Stimulated activated CD4-positive, alpha-beta T cell treated with anti-CD3 and anti-CD28 coated beads, Interleukin-1b, Interleukin-23, amount 100 ng/mL, for 24 hours (primary cell): Measurements from ENCODE around the gene IGFBP2.

Experiments
- DNase-seq, 4 experiments: peaks; one replicate each; pipeline ENCODE4 v3.0.0-alpha.2; 2020; ENCODE audit warnings: low read depth in 4 of 4, low spot score in 1 of 4

The IGFBP2 gene

GRCh38 chr2:216636551-216637450, 3.6 kb downstream of the IGFBP2 start:
- no peak for DNase-seq

- DNase-seq: no peak
These were observed 4.3 kb downstream of the IGFBP2 start for GRCh38 chr2:216637472-216637871.

GRCh38 chr2:216643986-216644659, 10.9 kb downstream of the IGFBP2 start:
- no peak for DNase-seq

GRCh38 chr2:216644842-216645635, 11.8 kb downstream of the IGFBP2 start:
- DNase-seq: no peak

- no peak for DNase-seq
These were observed 12.4 kb downstream of the IGFBP2 start for GRCh38 chr2:216645636-216645950.

GRCh38 chr2:216646116-216646515, 12.9 kb downstream of the IGFBP2 start:
- no peak for DNase-seq

- DNase-seq: no peak
These were observed 14.9 kb downstream of the IGFBP2 start for GRCh38 chr2:216648105-216648504.

GRCh38 chr2:216649574-216649973, 16.4 kb downstream of the IGFBP2 start:
- no peak for DNase-seq

GRCh38 chr2:216650626-216651257, 17.5 kb downstream of the IGFBP2 start:
- no peak for DNase-seq

- DNase-seq: no peak
These were observed 18.2 kb downstream of the IGFBP2 start for GRCh38 chr2:216651351-216651881.

GRCh38 chr2:216652566-216652965, 19.3 kb downstream of the IGFBP2 start:
- DNase-seq: no peak

- no peak for DNase-seq
These were observed 20.0 kb downstream of the IGFBP2 start for GRCh38 chr2:216653093-216653799.

- DNase-seq: no peak
These were observed 20.7 kb downstream of the IGFBP2 start for GRCh38 chr2:216653931-216654365.

- DNase-seq: no peak
These were observed 21.4 kb downstream of the IGFBP2 start for GRCh38 chr2:216654528-216655052.

- no peak for DNase-seq
These were observed 24.1 kb downstream of the IGFBP2 start for GRCh38 chr2:216657086-216657855.

- DNase-seq: no peak
These were observed 24.8 kb downstream of the IGFBP2 start for GRCh38 chr2:216657980-216658379.

- DNase-seq: no peak
These were observed 25.5 kb downstream of the IGFBP2 start for GRCh38 chr2:216658757-216659156.

- DNase-seq: no peak
These were observed 26.1 kb downstream of the IGFBP2 start for GRCh38 chr2:216659276-216659675.

- no peak for DNase-seq
These were observed 27.3 kb downstream of the IGFBP2 start for GRCh38 chr2:216660496-216660895.
